GM12801 (cell line): Measurements from ENCODE around the gene LNX1.

ENCODE experiments used
- CTCF ChIP-seq: IDR thresholded peaks from one replicate; pipeline ENCODE4 v1.5.1; 2011; ENCODE audit warnings: control low read depth; ENCODE audit not compliant: insufficient read length; ENCODE audit errors: extremely low read depth

LNX1 gene

GRCh38 chr4:53485658-53486040, 105.6 kb downstream of the LNX1 start:
- no peak for TF ChIP-seq CTCF

- no peak for TF ChIP-seq CTCF
Observed at GRCh38 chr4:53484911-53485657, 106.2 kb downstream of the LNX1 start.

- TF ChIP-seq CTCF = no peak
Observed at GRCh38 chr4:53483250-53483649, 108.0 kb downstream of the LNX1 start.

- no peak for TF ChIP-seq CTCF
Observed at GRCh38 chr4:53481586-53481985, 109.7 kb downstream of the LNX1 start.

GRCh38 chr4:53480909-53481308, 110.4 kb downstream of the LNX1 start:
- no peak for TF ChIP-seq CTCF

- no peak for TF ChIP-seq CTCF
Observed at GRCh38 chr4:53479736-53480525, 111.4 kb downstream of the LNX1 start.

- no peak for TF ChIP-seq CTCF
Observed at GRCh38 chr4:53478671-53479456, 112.4 kb downstream of the LNX1 start.
